ENCODE data around the gene TCEAL3. TPM values are rescaled to one million over a fixed set of nuclear protein-coding genes. Genes with fewer than 3 reads are reported as not detected.

The TCEAL3 gene
- total RNA-seq, 6 experiments from 2014 or later: 1.1 to 3.8 (median 2.0) TPM

DNA sequence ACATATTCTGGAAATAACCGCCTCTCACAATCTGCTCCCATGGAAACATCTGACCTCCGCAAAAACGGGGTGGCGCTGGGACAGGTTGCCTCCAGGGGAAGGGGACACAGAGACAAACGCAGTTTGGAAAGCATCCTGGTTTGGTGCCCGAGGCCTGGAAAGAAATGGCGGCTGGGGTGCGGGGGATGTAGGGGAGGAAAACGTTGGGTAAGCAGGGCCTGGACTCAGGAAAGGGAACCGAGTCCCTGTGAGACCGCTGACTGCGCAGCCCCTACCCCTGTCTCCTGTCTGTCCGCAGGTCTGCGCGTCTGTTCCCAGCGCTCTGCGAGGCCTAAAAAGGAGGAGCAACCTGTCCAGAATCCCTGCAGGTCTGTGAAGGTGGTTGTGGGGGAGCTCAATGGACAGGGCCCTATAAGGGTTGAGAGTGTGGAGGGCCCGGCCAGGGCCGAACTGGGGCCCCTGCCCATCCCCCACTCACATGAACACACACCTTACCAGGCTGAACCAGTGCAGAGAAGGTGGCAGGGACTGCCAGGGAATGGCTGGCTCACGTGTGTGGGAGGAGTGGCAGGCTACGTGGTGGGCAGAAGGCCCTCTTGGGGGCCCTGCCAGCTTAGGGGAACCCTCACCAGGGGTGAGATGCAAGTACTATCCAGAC lies 672 bp downstream of the TCEAL3 start:
- Histone ChIP-seq H3K9me3 (no peaks in the 10 kb centered on the region), H3K27ac (peak overlapping the region; percentile 20 to 63 (median 36)), H3K4me3 (peak overlapping the region; percentile 43 to 50 (median 48)), H3K36me3 (no peaks in the 10 kb centered on the region), H3K27me3 (no peaks in the 10 kb centered on the region), H3K4me1 (no peaks in the 10 kb centered on the region)
- no peak for TF ChIP-seq POLR2A (IDR thresholded peaks at IDR 0.05)
- TF ChIP-seq, protein P1, sequence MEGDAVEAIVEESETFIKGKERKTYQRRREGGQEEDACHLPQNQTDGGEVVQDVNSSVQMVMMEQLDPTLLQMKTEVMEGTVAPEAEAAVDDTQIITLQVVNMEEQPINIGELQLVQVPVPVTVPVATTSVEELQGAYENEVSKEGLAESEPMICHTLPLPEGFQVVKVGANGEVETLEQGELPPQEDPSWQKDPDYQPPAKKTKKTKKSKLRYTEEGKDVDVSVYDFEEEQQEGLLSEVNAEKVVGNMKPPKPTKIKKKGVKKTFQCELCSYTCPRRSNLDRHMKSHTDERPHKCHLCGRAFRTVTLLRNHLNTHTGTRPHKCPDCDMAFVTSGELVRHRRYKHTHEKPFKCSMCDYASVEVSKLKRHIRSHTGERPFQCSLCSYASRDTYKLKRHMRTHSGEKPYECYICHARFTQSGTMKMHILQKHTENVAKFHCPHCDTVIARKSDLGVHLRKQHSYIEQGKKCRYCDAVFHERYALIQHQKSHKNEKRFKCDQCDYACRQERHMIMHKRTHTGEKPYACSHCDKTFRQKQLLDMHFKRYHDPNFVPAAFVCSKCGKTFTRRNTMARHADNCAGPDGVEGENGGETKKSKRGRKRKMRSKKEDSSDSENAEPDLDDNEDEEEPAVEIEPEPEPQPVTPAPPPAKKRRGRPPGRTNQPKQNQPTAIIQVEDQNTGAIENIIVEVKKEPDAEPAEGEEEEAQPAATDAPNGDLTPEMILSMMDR (IDR thresholded peaks at IDR 0.05): no peak
- intact Hi-C loops (cut with DNase I): no loop called here
- DNase-seq (peak in 1 of 3 donors; percentile 22), ATAC-seq (peak; percentile 35 to 48 (median 43))
- WGBS (ENCODE audit: insufficient coverage, low coverage, low lambda C conversion rate, missing lambda C conversion rate): 16% methylated on average over 9 of the region's 21 CpGs

DNA sequence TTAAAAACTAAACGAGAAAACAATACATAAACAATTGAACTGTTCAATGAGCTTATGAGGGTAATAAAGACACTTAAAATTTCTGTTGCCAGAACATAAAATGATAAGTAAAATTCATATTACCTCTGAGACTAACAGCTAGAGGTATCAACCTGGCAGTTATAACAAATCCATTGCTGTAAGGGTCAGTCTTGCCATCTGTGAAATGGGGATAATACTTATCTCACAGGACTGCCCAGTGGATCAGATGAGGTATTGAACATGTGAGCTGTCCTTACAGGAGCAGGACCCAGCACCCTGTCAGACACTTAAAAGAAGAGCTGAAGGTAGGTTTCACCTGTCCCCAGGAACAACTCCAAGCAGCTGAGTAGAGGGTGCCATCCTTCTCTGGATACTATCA lies 2.5 kb downstream of the TCEAL3 start:
- DNase-seq (no peak), ATAC-seq (no peak)
- no peak for TF ChIP-seq POLR2A (IDR thresholded peaks at IDR 0.05)
- TF ChIP-seq, protein P1 (IDR thresholded peaks at IDR 0.05): no peak

DNA sequence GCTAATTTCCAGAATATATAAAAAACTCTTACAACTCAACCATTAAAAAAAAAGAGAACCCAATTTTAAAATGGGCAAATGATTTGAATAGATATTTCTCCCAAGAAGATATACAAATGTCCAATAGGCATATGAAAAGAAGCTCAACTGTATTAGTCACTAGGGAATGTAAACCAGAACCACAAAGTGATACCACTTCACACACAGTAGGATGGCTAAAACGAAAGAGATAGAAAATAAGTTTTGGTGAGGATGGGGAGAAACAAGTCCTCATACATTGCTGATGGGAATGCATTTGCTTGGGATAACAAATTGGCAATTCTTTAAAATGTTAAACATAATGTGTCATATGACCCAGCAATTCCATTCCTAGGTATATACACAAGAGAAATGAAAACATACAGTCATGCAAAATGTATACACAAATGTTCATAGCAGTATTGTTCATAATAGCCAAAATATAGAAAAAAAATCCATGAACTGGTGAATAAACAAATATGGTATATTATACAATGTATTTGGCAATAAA lies 5.7 kb downstream of the TCEAL3 start:
- no peaks in the 10 kb centered on the region for H3K9me3 ChIP-seq
- no peak overlapping the region for H3K27ac ChIP-seq
- intact Hi-C loops (cut with DNase I): no loop called here
- no peaks in the 10 kb centered on the region for H3K4me1 ChIP-seq
- WGBS (ENCODE audit: insufficient coverage, low coverage, low lambda C conversion rate, missing lambda C conversion rate): 11% methylated on average over 1 of the region's 1 CpG
- H3K4me3 ChIP-seq: no peak overlapping the region
- no peaks in the 10 kb centered on the region for H3K36me3 ChIP-seq
- DNase-seq (no peak), ATAC-seq (no peak)
- TF ChIP-seq, protein P1 (IDR thresholded peaks at IDR 0.05): no peak
- TF ChIP-seq POLR2A (IDR thresholded peaks at IDR 0.05): no peak
- no peaks in the 10 kb centered on the region for H3K27me3 ChIP-seq

More for the DNA sequence above, 2.5 kb downstream of the TCEAL3 start:
- Histone ChIP-seq H3K27me3 (no peaks in the 10 kb centered on the region), H3K4me3 (no peak overlapping the region), H3K9me3 (no peaks in the 10 kb centered on the region), H3K4me1 (no peaks in the 10 kb centered on the region), H3K27ac (no peak overlapping the region), H3K36me3 (no peaks in the 10 kb centered on the region)
- intact Hi-C loops (cut with DNase I): no loop called here
- WGBS (ENCODE audit: insufficient coverage, low coverage, low lambda C conversion rate, missing lambda C conversion rate): 33% methylated on average over 1 of the region's 1 CpG

DNA sequence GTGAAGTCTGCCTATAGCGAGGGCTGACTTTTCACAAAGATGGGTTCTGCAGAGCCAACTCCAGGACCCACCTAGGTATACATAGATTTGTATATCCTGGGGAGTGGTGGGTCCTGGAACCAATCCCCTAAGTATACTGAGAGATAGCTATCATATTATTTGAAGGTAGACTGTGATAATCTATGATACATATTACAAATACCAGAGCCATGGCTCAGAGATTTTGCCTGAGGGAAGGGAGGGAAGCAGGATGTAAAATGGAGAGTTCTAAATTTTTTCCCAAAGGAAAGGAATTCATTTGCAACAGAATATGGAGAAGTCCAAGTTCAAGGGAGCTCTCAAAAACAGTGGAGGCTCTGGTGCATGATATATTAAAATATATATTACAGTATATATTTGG lies 7.2 kb downstream of the TCEAL3 start:
- no peak for DNase-seq
- Histone ChIP-seq H3K4me1 (no peaks in the 10 kb centered on the region), H3K36me3 (no peaks in the 10 kb centered on the region), H3K4me3 (no peak overlapping the region), H3K27ac (no peak overlapping the region), H3K27me3 (no peaks in the 10 kb centered on the region), H3K9me3 (no peaks in the 10 kb centered on the region)
- TF ChIP-seq, protein P1 (IDR thresholded peaks at IDR 0.05): no peak
- TF ChIP-seq POLR2A (IDR thresholded peaks at IDR 0.05): no peak
- intact Hi-C loops (cut with DNase I): no loop called here
- 50% methylated on average over 1 of the region's 1 CpG for WGBS (ENCODE audit: insufficient coverage, low coverage, low lambda C conversion rate, missing lambda C conversion rate)
- no peak for ATAC-seq
